ENCODE results near the gene FECH.

FECH gene

GRCh38 chr18:57583297-57583835 is 3.1 kb downstream of the FECH start:
- DNase-seq: no peak

- DNase-seq: peak in 1 of 56 donors; percentile 16
These were observed 5.1 kb downstream of the FECH start for GRCh38 chr18:57581301-57581934.

- DNase-seq: no peak
These were observed 6.6 kb downstream of the FECH start for GRCh38 chr18:57579934-57580333.

GRCh38 chr18:57576316-57576715 is 10.2 kb downstream of the FECH start:
- DNase-seq: no peak

GRCh38 chr18:57575542-57575941 is 11.0 kb downstream of the FECH start:
- no peak for DNase-seq

- DNase-seq: no peak
These were observed 11.6 kb downstream of the FECH start for GRCh38 chr18:57574866-57575265.

- DNase-seq: no peak
These were observed 16.3 kb downstream of the FECH start for GRCh38 chr18:57570162-57570561.

- DNase-seq: no peak
These were observed 17.4 kb downstream of the FECH start for GRCh38 chr18:57569133-57569532.

GRCh38 chr18:57561728-57562423 is 24.6 kb downstream of the FECH start:
- peak in 18 of 56 donors; percentile 3 to 78 (median 13) for DNase-seq

- no peak for DNase-seq
These were observed 25.2 kb downstream of the FECH start for GRCh38 chr18:57561261-57561660.

GRCh38 chr18:57559314-57559713 is 27.2 kb downstream of the FECH start:
- no peak for DNase-seq

- no peak for DNase-seq
These were observed 31.4 kb downstream of the FECH start for GRCh38 chr18:57555134-57555533.

- DNase-seq: no peak
These were observed 36.0 kb downstream of the FECH start for GRCh38 chr18:57550510-57550909.

- no peak for DNase-seq
These were observed 39.2 kb downstream of the FECH start for GRCh38 chr18:57547260-57547659.

- DNase-seq: no peak
These were observed 41.4 kb downstream of the FECH start for GRCh38 chr18:57544936-57545660.

GRCh38 chr18:57543560-57543959 is 42.9 kb downstream of the FECH start:
- no peak for DNase-seq

GRCh38 chr18:57542812-57543427 is 43.6 kb downstream of the FECH start:
- DNase-seq: no peak

- no peak for DNase-seq
These were observed 44.4 kb downstream of the FECH start for GRCh38 chr18:57542126-57542525.

- no peak for DNase-seq
These were observed 46.8 kb downstream of the FECH start for GRCh38 chr18:57539702-57540101.

- DNase-seq: no peak
These were observed 47.9 kb downstream of the FECH start for GRCh38 chr18:57538614-57539013.

GRCh38 chr18:57534511-57534909 is 52.0 kb downstream of the FECH start:
- DNase-seq: no peak

Data from nucleus accumbens (tissue), 56 donors.